Measurements from ENCODE around the gene ANO2. TPM values are rescaled to one million over a fixed set of nuclear protein-coding genes. Genes with fewer than 3 reads are reported as not detected.

Gene ANO2
- total RNA-seq, 2 experiments from 2014 or later = not detected

- ChIA-PET POLR2A (no interaction called here), CTCF (interaction anchor here (1.0 kb wide), 2 partner anchors 10 to 19 kb away, joined by 3 to 6 read pairs; no protein-coding TSS in a partner anchor)
Measured at GRCh38 chr12:5966486-5967095, 21.5 kb upstream of the ANO2 start.

- POLR2A ChIA-PET = no interaction called here
- CTCF ChIA-PET = interaction anchor here (1.0 kb wide), 2 partner anchors 9 to 28 kb away, joined by 3 read pairs; no protein-coding TSS in a partner anchor
Measured at GRCh38 chr12:5965950-5966383, 20.9 kb upstream of the ANO2 start.

- ChIA-PET CTCF (interaction anchor here (1.0 kb wide), 1 partner anchor 29 kb away, joined by 3 read pairs; no protein-coding TSS in a partner anchor), POLR2A (no interaction called here)
Measured at GRCh38 chr12:5964913-5965900, 20.1 kb upstream of the ANO2 start.

GRCh38 chr12:5963515-5963914 is 18.5 kb upstream of the ANO2 start:
- CTCF ChIA-PET = no interaction called here
- POLR2A ChIA-PET = no interaction called here

GRCh38 chr12:5960783-5961182 is 15.7 kb upstream of the ANO2 start:
- CTCF ChIA-PET = no interaction called here
- POLR2A ChIA-PET = no interaction called here

GRCh38 chr12:5956987-5957386 is 11.9 kb upstream of the ANO2 start:
- ChIA-PET CTCF (interaction anchor here (1.0 kb wide), 1 partner anchor 9 kb away, joined by 3 read pairs; no protein-coding TSS in a partner anchor), POLR2A (no interaction called here)

GRCh38 chr12:5954661-5955060 is 9.6 kb upstream of the ANO2 start:
- CTCF ChIA-PET = no interaction called here
- POLR2A ChIA-PET = no interaction called here

GRCh38 chr12:5953835-5954586 is 9.0 kb upstream of the ANO2 start:
- ChIA-PET POLR2A (no interaction called here), CTCF (no interaction called here)

- POLR2A ChIA-PET = no interaction called here
- CTCF ChIA-PET = interaction anchor here (1.2 kb wide), 1 partner anchor 36 kb away, joined by 3 read pairs; no protein-coding TSS in a partner anchor
Measured at GRCh38 chr12:5952031-5952430, 7.0 kb upstream of the ANO2 start.

- ChIA-PET CTCF (no interaction called here), POLR2A (no interaction called here)
Measured at GRCh38 chr12:5948696-5949095, 3.6 kb upstream of the ANO2 start.

- POLR2A ChIA-PET = no interaction called here
- CTCF ChIA-PET = interaction anchor here (1.0 kb wide), 1 partner anchor 20 kb away, joined by 6 read pairs; no protein-coding TSS in a partner anchor
Measured at GRCh38 chr12:5947006-5947405, 1.9 kb upstream of the ANO2 start.

- CTCF ChIA-PET = no interaction called here
- POLR2A ChIA-PET = no interaction called here
Measured at GRCh38 chr12:5946388-5946787, 1.3 kb upstream of the ANO2 start.

GRCh38 chr12:5944688-5945070 is 380 bp downstream of the ANO2 start:
- POLR2A ChIA-PET = no interaction called here
- CTCF ChIA-PET = no interaction called here

GRCh38 chr12:5944053-5944452 is 1.0 kb downstream of the ANO2 start:
- ChIA-PET CTCF (no interaction called here), POLR2A (no interaction called here)

- ChIA-PET POLR2A (no interaction called here), CTCF (no interaction called here)
Measured at GRCh38 chr12:5941907-5942306, 3.2 kb downstream of the ANO2 start.

GRCh38 chr12:5927732-5928516 is 17.1 kb downstream of the ANO2 start:
- POLR2A ChIA-PET = no interaction called here
- CTCF ChIA-PET = no interaction called here

GRCh38 chr12:5925646-5926045 is 19.4 kb downstream of the ANO2 start:
- POLR2A ChIA-PET = no interaction called here
- CTCF ChIA-PET = no interaction called here

GRCh38 chr12:5924342-5924741 is 20.7 kb downstream of the ANO2 start:
- ChIA-PET CTCF (no interaction called here), POLR2A (no interaction called here)

GRCh38 chr12:5923751-5924150 is 21.3 kb downstream of the ANO2 start:
- ChIA-PET CTCF (no interaction called here), POLR2A (no interaction called here)
